Panc1 (cell line): ENCODE data around the gene GPR15. TPM values are rescaled to one million over a fixed set of nuclear protein-coding genes. Genes with fewer than 3 reads are reported as not detected.

Experiments
- ATAC-seq: fragments of 200-7000 bp; cut with Tn5 transposase; 2 replicates; pipeline ENCODE4 v1.9.1; 2020; ENCODE audit warnings: mild to moderate bottlenecking, moderate library complexity
- BruUV-seq: library from RNA; stranded (reverse); fragments of 400-500 nt; replicated peaks from 2 replicates; lab custom pipeline; 2021; lab: Mats Ljungman, UMichigan
- CTCF ChIA-PET: fragments of 300-600 bp; sonication (Branson Sonifier 250); formaldehyde crosslinking; loops from one replicate; lab custom pipeline; 2022; ENCODE audit warnings: antibody characterized with exemption; lab: Charles Lee
- POLR2A ChIA-PET: fragments of 300-600 bp; sonication (Branson Sonifier 250); formaldehyde crosslinking; loops from one replicate; lab custom pipeline; 2022; ENCODE audit warnings: antibody characterized with exemption; lab: Charles Lee
- DNase-seq: peaks from one replicate; pipeline ENCODE4 v3.0.0-alpha.2; 2010; ENCODE audit warnings: low read depth, low spot score
- H3K27ac ChIP-seq: 2 replicates; pipeline ENCODE4 v1.5.1; 2011; ENCODE audit warnings: mild to moderate bottlenecking, low read length, inconsistent platforms
- H3K27me3 ChIP-seq: fragments of 200-500 bp; sonication (Bioruptor generic); 2 replicates; pipeline ENCODE4 v1.6.0; 2014; ENCODE audit warnings: low read length, inconsistent platforms; ENCODE audit not compliant: control insufficient read depth, insufficient read depth
- H3K36me3 ChIP-seq: fragments of 200-500 bp; sonication (Bioruptor generic); 2 replicates; pipeline ENCODE4 v1.5.1; 2014; ENCODE audit warnings: inconsistent platforms, mild to moderate bottlenecking, low read length, moderate library complexity; ENCODE audit not compliant: control insufficient read depth, insufficient read depth
- H3K4me1 ChIP-seq: 2 replicates; pipeline ENCODE4 v1.5.1; 2011; ENCODE audit warnings: inconsistent platforms, mild to moderate bottlenecking, low read length, moderate library complexity; ENCODE audit not compliant: control insufficient read depth, insufficient read depth
- H3K4me3 ChIP-seq, 2 experiments: 2 replicates each; pipeline ENCODE4 v1.5.1; 2011 to 2012; ENCODE audit warnings: low read depth in 2 of 2, low read length in 2 of 2, mild to moderate bottlenecking in 2 of 2, inconsistent platforms in 1 of 2, moderate library complexity in 1 of 2
- H3K9me3 ChIP-seq: fragments of 200-500 bp; sonication (Bioruptor generic); 2 replicates; pipeline ENCODE4 v1.5.1; 2014; ENCODE audit warnings: low read depth, mild to moderate bottlenecking, inconsistent platforms, low read length, moderate library complexity; ENCODE audit not compliant: control insufficient read depth, insufficient read depth
- POLR2AphosphoS5 ChIP-seq: IDR thresholded peaks from 2 replicates; pipeline ENCODE4 v1.6.1; 2012; ENCODE audit warnings: mild to moderate bottlenecking, low read depth, low read length, moderate library complexity
- SIN3A ChIP-seq: IDR thresholded peaks from 2 replicates; pipeline ENCODE4 v1.6.1; 2012; ENCODE audit warnings: low read depth, mild to moderate bottlenecking, low read length, moderate library complexity, borderline replicate concordance; ENCODE audit not compliant: insufficient read depth
- TCF7L2 ChIP-seq: IDR thresholded peaks from 2 replicates; pipeline ENCODE4 v1.6.1; 2011; ENCODE audit warnings: mild to moderate bottlenecking, low read depth, low read length, inconsistent platforms
- in situ Hi-C: cut with HindIII; loops from 2 replicates; pipeline ENCODE4 v1.10.0; 2016; ENCODE audit warnings: low sequenced_read_pairs, low pct_unique_long_range_greater_than_20kb
- intact Hi-C: fragments of 100-400 bp; cut with micrococcal nuclease; formaldehyde crosslinking; loops from one replicate; pipeline ENCODE4 v1.10.0; 2022; ENCODE audit not compliant: unreplicated experiment
- total RNA-seq: library from RNA; stranded (reverse); gene quantifications from one replicate; pipeline ENCODE4 v1.2.1, GENCODE V29; 2021; ENCODE audit not compliant: unreplicated experiment
- TF ChIP-seq, protein P1 (sequence below): fragments of 450-650 bp; IDR thresholded peaks from 2 replicates; pipeline ENCODE4 v1.5.1; 2017; ENCODE audit warnings: mild to moderate bottlenecking
- TF ChIP-seq, protein P2 (sequence below), 2 experiments: IDR thresholded peaks; 2 replicates each; pipeline ENCODE4 v1.6.1; 2011 to 2012; ENCODE audit warnings: low read depth in 2 of 2, control low read depth in 1 of 2, low read length in 1 of 2, mild to moderate bottlenecking in 1 of 2, moderate library complexity in 1 of 2; ENCODE audit not compliant: insufficient read depth in 1 of 2

GPR15 gene
- total RNA-seq, 1 experiment from 2014 or later = not detected

DNA sequence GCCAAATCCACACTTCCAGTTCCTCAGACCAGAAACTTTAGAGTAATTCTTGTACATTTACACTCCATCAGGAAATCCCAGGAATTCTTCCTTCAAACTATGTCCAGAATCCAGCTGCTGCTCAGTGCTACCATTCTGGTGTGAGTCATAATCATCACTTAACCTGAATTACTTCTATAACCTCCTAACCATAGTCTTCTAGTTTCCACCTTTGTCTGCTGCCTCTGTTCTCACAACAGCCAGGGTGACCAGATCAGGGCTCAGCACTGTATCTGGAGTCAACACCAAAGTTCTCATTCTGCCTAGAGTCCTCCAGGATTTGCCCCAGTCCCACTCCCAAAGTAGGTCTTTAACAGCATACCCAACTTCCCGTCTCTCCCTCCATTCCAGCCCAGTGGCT, 12.4 kb upstream of the GPR15 start:
- Histone ChIP-seq H3K9me3 (no peaks in the 10 kb centered on the region), H3K36me3 (peaks cover 60% of the 10 kb centered on the region), H3K27me3 (no peaks in the 10 kb centered on the region), H3K4me1 (peaks cover 13% of the 10 kb centered on the region), H3K4me3 (no peak overlapping the region), H3K27ac (no peak overlapping the region)
- no TSS peak for BruUV-seq
- TF ChIP-seq, protein P1, sequence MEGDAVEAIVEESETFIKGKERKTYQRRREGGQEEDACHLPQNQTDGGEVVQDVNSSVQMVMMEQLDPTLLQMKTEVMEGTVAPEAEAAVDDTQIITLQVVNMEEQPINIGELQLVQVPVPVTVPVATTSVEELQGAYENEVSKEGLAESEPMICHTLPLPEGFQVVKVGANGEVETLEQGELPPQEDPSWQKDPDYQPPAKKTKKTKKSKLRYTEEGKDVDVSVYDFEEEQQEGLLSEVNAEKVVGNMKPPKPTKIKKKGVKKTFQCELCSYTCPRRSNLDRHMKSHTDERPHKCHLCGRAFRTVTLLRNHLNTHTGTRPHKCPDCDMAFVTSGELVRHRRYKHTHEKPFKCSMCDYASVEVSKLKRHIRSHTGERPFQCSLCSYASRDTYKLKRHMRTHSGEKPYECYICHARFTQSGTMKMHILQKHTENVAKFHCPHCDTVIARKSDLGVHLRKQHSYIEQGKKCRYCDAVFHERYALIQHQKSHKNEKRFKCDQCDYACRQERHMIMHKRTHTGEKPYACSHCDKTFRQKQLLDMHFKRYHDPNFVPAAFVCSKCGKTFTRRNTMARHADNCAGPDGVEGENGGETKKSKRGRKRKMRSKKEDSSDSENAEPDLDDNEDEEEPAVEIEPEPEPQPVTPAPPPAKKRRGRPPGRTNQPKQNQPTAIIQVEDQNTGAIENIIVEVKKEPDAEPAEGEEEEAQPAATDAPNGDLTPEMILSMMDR = no peak
- no peak for TF ChIP-seq SIN3A
- TF ChIP-seq, protein P2, sequence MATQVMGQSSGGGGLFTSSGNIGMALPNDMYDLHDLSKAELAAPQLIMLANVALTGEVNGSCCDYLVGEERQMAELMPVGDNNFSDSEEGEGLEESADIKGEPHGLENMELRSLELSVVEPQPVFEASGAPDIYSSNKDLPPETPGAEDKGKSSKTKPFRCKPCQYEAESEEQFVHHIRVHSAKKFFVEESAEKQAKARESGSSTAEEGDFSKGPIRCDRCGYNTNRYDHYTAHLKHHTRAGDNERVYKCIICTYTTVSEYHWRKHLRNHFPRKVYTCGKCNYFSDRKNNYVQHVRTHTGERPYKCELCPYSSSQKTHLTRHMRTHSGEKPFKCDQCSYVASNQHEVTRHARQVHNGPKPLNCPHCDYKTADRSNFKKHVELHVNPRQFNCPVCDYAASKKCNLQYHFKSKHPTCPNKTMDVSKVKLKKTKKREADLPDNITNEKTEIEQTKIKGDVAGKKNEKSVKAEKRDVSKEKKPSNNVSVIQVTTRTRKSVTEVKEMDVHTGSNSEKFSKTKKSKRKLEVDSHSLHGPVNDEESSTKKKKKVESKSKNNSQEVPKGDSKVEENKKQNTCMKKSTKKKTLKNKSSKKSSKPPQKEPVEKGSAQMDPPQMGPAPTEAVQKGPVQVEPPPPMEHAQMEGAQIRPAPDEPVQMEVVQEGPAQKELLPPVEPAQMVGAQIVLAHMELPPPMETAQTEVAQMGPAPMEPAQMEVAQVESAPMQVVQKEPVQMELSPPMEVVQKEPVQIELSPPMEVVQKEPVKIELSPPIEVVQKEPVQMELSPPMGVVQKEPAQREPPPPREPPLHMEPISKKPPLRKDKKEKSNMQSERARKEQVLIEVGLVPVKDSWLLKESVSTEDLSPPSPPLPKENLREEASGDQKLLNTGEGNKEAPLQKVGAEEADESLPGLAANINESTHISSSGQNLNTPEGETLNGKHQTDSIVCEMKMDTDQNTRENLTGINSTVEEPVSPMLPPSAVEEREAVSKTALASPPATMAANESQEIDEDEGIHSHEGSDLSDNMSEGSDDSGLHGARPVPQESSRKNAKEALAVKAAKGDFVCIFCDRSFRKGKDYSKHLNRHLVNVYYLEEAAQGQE (IDR thresholded peaks at IDR 0.05; ENCODE audit: insufficient read depth in 1 of 2, low read depth in 2 of 2, low read length in 1 of 2) = no peak
- no peak for TF ChIP-seq POLR2AphosphoS5
- TF ChIP-seq TCF7L2 = no peak
- intact Hi-C loops = no loop called here
- ChIA-PET CTCF (no interaction called here), POLR2A (no interaction called here)
- ATAC-seq (no peak), DNase-seq (no peak)
- in situ Hi-C loops = no loop called here

DNA sequence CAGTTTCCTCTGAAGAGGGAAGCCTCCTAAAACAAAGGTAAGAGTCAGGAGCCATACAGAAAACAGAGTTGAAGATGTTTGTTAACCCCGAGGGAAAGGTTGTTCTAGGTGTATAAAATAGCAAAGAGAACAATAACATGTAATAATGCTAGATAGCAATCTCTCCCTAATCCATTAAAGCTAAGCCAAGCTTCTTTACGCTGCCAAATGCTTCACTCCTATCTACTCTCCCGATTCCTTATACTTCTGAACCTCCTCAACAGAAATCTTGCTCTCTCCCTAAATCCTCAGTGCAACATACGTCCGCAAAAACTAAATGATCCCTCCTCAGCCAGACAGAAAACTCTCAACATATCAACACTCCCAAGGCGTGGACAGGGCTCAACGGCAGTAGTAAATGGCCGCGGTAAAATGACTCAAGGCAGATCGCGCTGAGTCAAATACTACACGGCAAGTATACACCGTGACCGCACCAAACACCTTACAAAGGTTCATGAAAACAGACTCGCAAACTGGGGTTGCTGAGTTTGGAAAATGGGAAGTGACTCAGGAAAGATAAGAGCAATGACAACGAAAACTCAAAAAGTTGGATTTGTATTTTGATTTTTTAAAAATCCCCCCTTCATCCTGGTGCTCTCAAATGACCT, 9.8 kb upstream of the GPR15 start:
- peaks cover 41% of the 10 kb centered on the region for H3K36me3 ChIP-seq
- TF ChIP-seq TCF7L2 (no peak), POLR2AphosphoS5 (no peak), SIN3A (0 out of 2 replicates have a peak, but pooled peaks have one; percentile 28)
- TF ChIP-seq, protein P2 (IDR thresholded peaks at IDR 0.05; ENCODE audit: insufficient read depth in 1 of 2, low read depth in 2 of 2, low read length in 1 of 2) = no peak
- intact Hi-C loops = no loop called here
- H3K27ac ChIP-seq = peak overlapping the region; percentile 92
- in situ Hi-C loops = no loop called here
- ChIA-PET POLR2A (no interaction called here), CTCF (no interaction called here)
- no peaks in the 10 kb centered on the region for H3K9me3 ChIP-seq
- ATAC-seq (peak; percentile 66), DNase-seq (peak; percentile 20)
- TSS peak; percentile 89 for BruUV-seq
- H3K4me3 ChIP-seq = peak overlapping the region; percentile 77 to 98
- no peaks in the 10 kb centered on the region for H3K27me3 ChIP-seq
- peaks cover 13% of the 10 kb centered on the region for H3K4me1 ChIP-seq
